Activated CD4-positive, alpha-beta memory T cell treated with anti-CD3 and anti-CD28 coated beads, Interleukin-2, amount 10 ng/mL, durations not matched to agents 7 days and 5 days (primary cell): ENCODE measurements around the gene F10. TPM values are rescaled to one million over a fixed set of nuclear protein-coding genes. Genes with fewer than 3 reads are reported as not detected.

Experiments
- CTCF ChIA-PET: fragments of 350-600 bp; sonication (Branson Sonifier 250); formaldehyde crosslinking; loops from one replicate; lab custom pipeline; 2021; ENCODE audit warnings: antibody characterized with exemption, inconsistent platforms; lab: Charles Lee
- POLR2A ChIA-PET: fragments of 350-600 bp; sonication (Branson Sonifier 250); formaldehyde crosslinking; loops from one replicate; lab custom pipeline; 2021; ENCODE audit warnings: antibody characterized with exemption; lab: Charles Lee
- DNase-seq: peaks from one replicate; pipeline ENCODE4 v3.0.0-alpha.2; 2020
- H3K27ac Mint-ChIP-seq: one replicate; pipeline ENCODE4 v1.8.0; 2021; ENCODE audit warnings: mild to moderate bottlenecking, mixed read lengths
- H3K27me3 Mint-ChIP-seq: one replicate; pipeline ENCODE4 v1.8.0; 2021; ENCODE audit warnings: mixed read lengths
- H3K36me3 Mint-ChIP-seq: one replicate; pipeline ENCODE4 v1.8.0; 2021; ENCODE audit warnings: low read depth, mixed read lengths
- H3K4me1 Mint-ChIP-seq: one replicate; pipeline ENCODE4 v1.8.0; 2021; ENCODE audit warnings: mixed read lengths
- H3K4me3 Mint-ChIP-seq: one replicate; pipeline ENCODE4 v1.8.0; 2021; ENCODE audit warnings: mild to moderate bottlenecking, mixed read lengths
- H3K9me3 Mint-ChIP-seq: one replicate; pipeline ENCODE4 v1.8.0; 2021; ENCODE audit warnings: mixed read lengths
- total RNA-seq, 2 experiments: library from RNA; stranded (reverse); gene quantifications; one replicate each; pipeline ENCODE4 v1.2.3, GENCODE V29; 2021

F10 gene
- total RNA-seq, 2 experiments from 2014 or later = not detected

DNA sequence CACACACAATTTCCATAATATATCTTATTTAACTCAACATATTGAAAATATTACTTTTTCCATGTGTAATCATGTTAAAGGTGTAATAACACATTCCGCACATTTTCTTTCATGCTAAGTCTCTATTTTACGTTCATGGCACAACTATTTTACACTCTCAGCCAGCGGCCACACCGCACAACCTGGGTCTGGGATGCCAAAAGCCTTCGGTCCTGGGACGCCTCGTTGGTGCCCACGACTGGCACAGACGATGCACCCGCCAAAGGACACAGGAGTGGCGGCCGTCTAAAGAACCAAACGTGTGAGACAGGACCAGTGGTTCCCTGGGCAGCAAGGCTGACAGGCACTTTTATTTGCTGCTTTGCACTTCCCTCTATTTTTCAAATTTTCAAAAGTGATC is 25.8 kb downstream of the F10 start:
- peaks cover 4% of the 10 kb centered on the region for H3K9me3 Mint-ChIP-seq
- H3K36me3 Mint-ChIP-seq = no peaks in the 10 kb centered on the region
- no peak for DNase-seq
- POLR2A ChIA-PET = no interaction called here
- no peak overlapping the region for H3K4me3 Mint-ChIP-seq
- H3K4me1 Mint-ChIP-seq = peaks cover 15% of the 10 kb centered on the region
- CTCF ChIA-PET = no interaction called here
- peaks cover 14% of the 10 kb centered on the region for H3K27me3 Mint-ChIP-seq
- no peak overlapping the region for H3K27ac Mint-ChIP-seq

- H3K27me3 Mint-ChIP-seq = peaks cover 14% of the 10 kb centered on the region
- H3K36me3 Mint-ChIP-seq = no peaks in the 10 kb centered on the region
These were observed 26.4 kb downstream of the F10 start for GRCh38 chr13:113148940-113149503.

DNA sequence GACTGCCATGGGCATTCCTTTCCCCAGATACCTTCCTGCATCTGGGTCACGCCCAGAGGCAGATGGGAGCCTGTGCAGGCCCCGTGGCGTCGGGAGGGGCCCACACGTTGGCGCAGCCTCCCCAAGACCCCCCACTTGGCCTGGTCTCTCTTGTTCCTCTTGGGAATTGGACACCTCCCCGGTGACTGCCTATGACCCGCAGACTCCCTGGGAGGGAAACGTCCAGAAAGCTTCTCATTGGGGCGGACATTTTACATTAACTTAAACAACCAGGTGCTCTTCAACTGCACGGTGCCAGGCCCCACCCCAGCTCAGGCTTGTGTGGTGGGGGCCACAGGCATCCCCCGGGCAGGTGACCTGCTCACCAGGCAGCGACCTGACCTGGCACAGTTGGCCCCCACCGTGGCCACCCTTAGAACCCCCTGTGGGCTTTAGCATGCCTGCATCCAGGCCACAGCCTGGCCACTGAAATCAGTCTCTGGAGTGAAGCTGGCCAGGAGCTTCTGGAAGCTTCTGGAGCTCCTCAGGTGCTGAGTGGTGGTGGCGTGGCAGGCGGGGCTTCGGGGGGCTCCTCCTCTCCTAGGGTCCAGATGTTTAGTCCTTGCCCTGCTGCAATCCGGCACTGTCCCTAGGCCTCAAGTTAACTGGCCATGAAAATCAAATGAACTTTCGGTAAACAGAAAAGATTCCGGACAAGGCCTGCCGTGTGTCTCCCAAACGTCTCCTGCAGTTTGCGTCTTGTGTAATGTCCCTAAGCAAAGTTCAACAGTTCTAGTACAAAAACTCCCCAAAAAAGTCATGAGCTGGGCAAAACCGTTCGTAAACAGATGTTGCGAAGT is 27.3 kb downstream of the F10 start:
- POLR2A ChIA-PET = no interaction called here
- Mint-ChIP-seq H3K27ac (no peak overlapping the region), H3K27me3 (peaks cover 15% of the 10 kb centered on the region), H3K4me1 (peaks cover 23% of the 10 kb centered on the region), H3K4me3 (no peak overlapping the region), H3K36me3 (peaks cover 2% of the 10 kb centered on the region), H3K9me3 (peaks cover 5% of the 10 kb centered on the region)
- DNase-seq = peak; percentile 9
- CTCF ChIA-PET = no interaction called here

More at GRCh38 chr13:113148940-113149503, 26.4 kb downstream of the F10 start:
- CTCF ChIA-PET = no interaction called here
- peaks cover 19% of the 10 kb centered on the region for H3K4me1 Mint-ChIP-seq
- H3K9me3 Mint-ChIP-seq = peaks cover 4% of the 10 kb centered on the region
- H3K27ac Mint-ChIP-seq = no peak overlapping the region
- no peak for DNase-seq
- POLR2A ChIA-PET = no interaction called here
- H3K4me3 Mint-ChIP-seq = no peak overlapping the region

GRCh38 chr13:113150550-113151365 is 28.2 kb downstream of the F10 start:
- peaks cover 18% of the 10 kb centered on the region for H3K27me3 Mint-ChIP-seq
- H3K36me3 Mint-ChIP-seq = peaks cover 8% of the 10 kb centered on the region
- DNase-seq = peak; percentile 14
- peaks cover 24% of the 10 kb centered on the region for H3K4me1 Mint-ChIP-seq
- H3K9me3 Mint-ChIP-seq = peaks cover 8% of the 10 kb centered on the region
- no peak overlapping the region for H3K27ac Mint-ChIP-seq
- ChIA-PET POLR2A (no interaction called here), CTCF (no interaction called here)
- no peak overlapping the region for H3K4me3 Mint-ChIP-seq

DNA sequence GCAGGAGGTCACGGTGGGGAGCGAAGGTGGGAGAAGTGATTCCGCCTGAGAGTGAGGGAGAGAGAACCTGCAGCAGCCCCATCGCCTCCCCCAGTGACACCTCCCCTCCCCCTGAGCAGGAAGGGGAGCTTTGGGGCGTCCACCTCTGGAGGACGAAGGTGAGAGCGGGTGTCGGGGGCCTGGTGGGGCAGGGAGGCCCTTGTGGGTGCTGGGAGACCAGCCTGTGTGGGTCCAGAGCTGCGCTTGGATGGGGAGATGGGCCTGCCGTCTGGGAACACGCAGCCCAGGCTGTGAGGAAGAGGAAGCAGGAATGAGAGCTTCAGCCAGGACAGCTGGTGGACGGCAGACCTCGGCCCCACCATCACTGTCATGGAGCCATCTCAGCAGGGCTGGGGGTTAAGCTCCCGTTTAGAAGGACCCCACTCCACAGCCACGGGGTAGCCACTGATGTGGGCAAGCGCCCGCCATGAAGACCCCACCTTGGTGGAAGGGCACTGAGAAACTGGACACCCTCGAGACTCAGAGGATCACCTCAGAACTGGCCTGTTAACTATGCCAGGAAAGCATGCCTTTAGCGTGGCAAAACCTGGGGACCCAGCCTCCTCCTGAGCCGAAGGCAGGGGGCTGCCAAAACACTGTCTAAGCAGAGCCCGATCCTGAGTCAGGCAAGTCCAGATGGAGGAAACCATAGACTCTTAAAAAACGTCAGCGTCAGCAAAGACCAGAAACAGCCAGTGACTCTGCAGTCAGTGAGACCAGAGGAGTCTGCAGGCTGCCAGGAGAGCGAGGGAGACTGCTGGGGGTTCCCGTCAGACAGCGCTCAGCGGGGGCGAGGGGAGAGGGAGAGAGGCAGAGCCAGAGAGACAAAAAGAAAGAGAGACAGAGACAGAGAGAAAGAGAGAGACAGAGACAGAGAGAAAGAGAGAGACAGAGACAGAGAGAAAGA is 29.4 kb downstream of the F10 start:
- Mint-ChIP-seq H3K9me3 (peaks cover 17% of the 10 kb centered on the region), H3K27ac (no peak overlapping the region), H3K36me3 (peaks cover 13% of the 10 kb centered on the region), H3K27me3 (peaks cover 20% of the 10 kb centered on the region), H3K4me3 (peak overlapping the region; percentile 61), H3K4me1 (peaks cover 24% of the 10 kb centered on the region)
- ChIA-PET POLR2A (no interaction called here), CTCF (no interaction called here)
- DNase-seq = peak; percentile 16

- peaks cover 24% of the 10 kb centered on the region for H3K4me1 Mint-ChIP-seq
- H3K27me3 Mint-ChIP-seq = peaks cover 24% of the 10 kb centered on the region
- ChIA-PET POLR2A (no interaction called here), CTCF (no interaction called here)
- no peak for DNase-seq
- peaks cover 22% of the 10 kb centered on the region for H3K9me3 Mint-ChIP-seq
- no peak overlapping the region for H3K27ac Mint-ChIP-seq
- peak overlapping the region; percentile 61 for H3K4me3 Mint-ChIP-seq
- H3K36me3 Mint-ChIP-seq = peaks cover 13% of the 10 kb centered on the region
These were observed 30.0 kb downstream of the F10 start for GRCh38 chr13:113152691-113152983.

DNA sequence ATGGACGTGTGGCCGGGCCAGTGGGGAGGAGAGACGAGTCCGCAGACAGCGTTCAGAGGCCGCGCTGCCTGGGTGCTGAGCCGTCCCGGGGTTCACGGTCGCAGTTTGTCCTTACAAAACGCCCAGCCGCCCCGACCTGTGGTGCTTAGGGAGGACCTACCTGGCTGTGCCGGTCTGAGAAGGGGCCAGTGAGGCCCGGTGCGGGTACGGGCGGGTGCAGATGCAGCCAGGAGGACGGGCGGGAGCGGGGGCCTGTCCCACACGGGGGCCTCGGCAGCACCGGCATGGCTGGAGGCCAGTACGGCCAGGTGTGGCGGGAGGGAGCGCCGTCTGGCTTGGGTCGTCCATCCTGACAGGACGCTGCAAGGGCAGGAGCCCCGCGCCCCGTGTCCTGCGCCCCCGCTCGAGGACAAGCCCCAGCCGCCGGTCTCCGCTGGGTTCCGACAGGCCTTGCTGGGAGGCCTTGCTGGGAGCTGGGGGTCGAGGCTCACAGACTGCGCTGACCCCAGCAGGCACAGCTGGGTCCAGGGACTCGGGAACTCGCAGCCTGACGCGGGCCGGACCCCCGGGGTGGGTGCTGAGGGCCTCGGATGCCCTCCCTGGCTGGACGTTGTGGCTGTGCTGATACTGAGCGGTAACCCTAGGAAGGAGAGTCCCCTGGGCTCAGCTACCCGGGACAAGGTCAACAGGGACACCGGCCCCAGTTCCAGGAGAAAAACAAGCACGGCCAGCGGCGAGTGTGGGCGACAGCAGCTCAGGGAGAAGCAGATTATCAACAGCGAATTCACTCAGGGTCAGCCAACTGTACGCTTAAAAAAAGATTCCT is 30.6 kb downstream of the F10 start:
- ChIA-PET CTCF (no interaction called here), POLR2A (interaction anchor here (4.4 kb wide), 1 partner anchor 55 kb away, joined by 25 read pairs; the partner anchor contains the start of genes CUL4A and PCID2)
- H3K4me3 Mint-ChIP-seq = peak overlapping the region; percentile 61
- H3K9me3 Mint-ChIP-seq = peaks cover 22% of the 10 kb centered on the region
- peak; percentile 25 for DNase-seq
- H3K36me3 Mint-ChIP-seq = peaks cover 13% of the 10 kb centered on the region
- peaks cover 26% of the 10 kb centered on the region for H3K27me3 Mint-ChIP-seq
- peaks cover 24% of the 10 kb centered on the region for H3K4me1 Mint-ChIP-seq
- H3K27ac Mint-ChIP-seq = no peak overlapping the region

DNA sequence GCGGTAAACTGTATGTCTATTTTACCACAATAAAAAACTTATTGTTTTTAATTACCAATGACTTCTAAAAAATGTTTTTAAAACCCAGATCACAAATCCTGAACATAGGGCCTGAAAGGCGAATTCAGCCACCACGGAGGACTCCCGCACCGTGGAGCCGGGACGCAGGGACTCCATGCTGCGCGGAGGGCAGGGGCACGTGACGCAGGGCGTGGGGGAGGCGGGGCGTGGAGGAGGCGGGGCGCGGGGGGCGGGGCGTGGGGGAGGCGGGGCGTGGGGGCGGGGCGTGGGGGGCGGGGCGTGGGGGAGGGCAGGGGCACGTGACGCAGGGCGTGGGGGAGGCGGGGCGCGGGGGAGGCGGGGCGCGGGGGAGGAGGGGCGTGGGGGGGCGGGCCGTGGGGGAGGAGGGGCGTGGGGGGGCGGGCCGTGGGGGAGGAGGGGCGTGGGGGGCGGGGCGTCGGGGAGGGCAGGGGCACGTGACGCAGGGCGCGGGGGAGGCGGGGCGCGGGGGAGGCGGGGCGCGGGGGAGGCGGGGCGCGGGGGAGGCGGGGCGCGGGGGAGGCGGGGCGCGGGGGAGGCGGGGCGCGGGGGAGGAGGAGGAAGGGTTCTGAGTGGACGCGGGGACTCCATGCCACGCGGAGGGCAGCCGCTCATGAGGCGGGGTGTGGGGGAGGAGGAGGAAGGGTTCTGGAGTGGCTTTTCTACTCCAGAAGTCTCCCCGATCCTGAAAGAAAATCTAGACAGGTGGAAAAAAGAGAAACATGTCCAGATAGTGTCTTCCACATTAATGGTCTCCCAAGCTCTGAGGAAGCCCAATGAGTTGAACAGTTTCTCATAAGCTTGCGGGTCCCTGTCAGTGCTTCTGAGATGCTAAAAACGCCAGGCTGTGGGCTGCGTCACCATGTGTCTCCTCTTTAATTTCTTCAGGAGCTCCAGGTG is 31.5 kb downstream of the F10 start:
- CTCF ChIA-PET = no interaction called here
- Mint-ChIP-seq H3K27ac (no peak overlapping the region), H3K4me1 (peaks cover 24% of the 10 kb centered on the region), H3K27me3 (peaks cover 26% of the 10 kb centered on the region), H3K4me3 (peak overlapping the region; percentile 61), H3K9me3 (peaks cover 22% of the 10 kb centered on the region), H3K36me3 (peaks cover 13% of the 10 kb centered on the region)
- peak; percentile 65 for DNase-seq
- POLR2A ChIA-PET = interaction anchor here (4.4 kb wide), 1 partner anchor 54 kb away, joined by 25 read pairs; the partner anchor contains the start of genes CUL4A and PCID2

GRCh38 chr13:113155201-113155600 is 32.6 kb downstream of the F10 start:
- Mint-ChIP-seq H3K36me3 (peaks cover 13% of the 10 kb centered on the region), H3K27me3 (peaks cover 26% of the 10 kb centered on the region), H3K4me3 (no peak overlapping the region), H3K4me1 (peaks cover 28% of the 10 kb centered on the region), H3K27ac (no peak overlapping the region), H3K9me3 (peaks cover 22% of the 10 kb centered on the region)
- ChIA-PET POLR2A (interaction anchor here (4.4 kb wide), 1 partner anchor 53 kb away, joined by 25 read pairs; the partner anchor contains the start of genes CUL4A and PCID2), CTCF (no interaction called here)
- peak; percentile 5 for DNase-seq

- ChIA-PET POLR2A (interaction anchor here (1.1 to 4.4 kb wide), 3 partner anchors 13 to 57 kb away, joined by 3 to 25 read pairs (median 5); partner anchors contain the start of genes CUL4A and PCID2), CTCF (no interaction called here)
These were observed 33.5 kb downstream of the F10 start for GRCh38 chr13:113155982-113156655.

More at GRCh38 chr13:113155982-113156655, 33.5 kb downstream of the F10 start:
- Mint-ChIP-seq H3K27ac (no peak overlapping the region), H3K36me3 (peaks cover 13% of the 10 kb centered on the region), H3K4me1 (peaks cover 36% of the 10 kb centered on the region), H3K9me3 (peaks cover 22% of the 10 kb centered on the region), H3K4me3 (no peak overlapping the region), H3K27me3 (peaks cover 25% of the 10 kb centered on the region)
- DNase-seq = peak; percentile 7
